ENCODE results near the gene PTGS1. TPM values are rescaled to one million over a fixed set of nuclear protein-coding genes. Genes with fewer than 3 reads are reported as not detected.

Gene PTGS1
- total RNA-seq (2011; cell fraction: chromatin; rRNA removed; ENCODE audit: low replicate concordance) = 8.0 and 9.1 TPM in 2 replicates
- 6.3 and 7.7 TPM in 2 replicates for total RNA-seq (2011; cell fraction: nucleolus; rRNA removed)
- 9.9 and 10.5 TPM in 2 replicates for total RNA-seq (2011; cell fraction: nucleoplasm; rRNA removed)
- total RNA-seq (2014; rRNA removed) = 4.9 and 5.3 TPM in 2 replicates
- 3.4 and 3.6 TPM in 2 replicates for total RNA-seq (2014; rRNA removed; fragmentation: Illumina TruSeq; extraction: Trizol)
- 3.8 and 4.5 TPM in 2 replicates for total RNA-seq (2015; rRNA removed; fragmentation: Illumina TruSeq; extraction: Trizol)
- total RNA-seq (2021) = 7.2 and 9.1 TPM in 2 replicates
- polyA plus RNA-seq (2011; rRNA removed) = 5.2 and 12.9 TPM in 2 replicates
- 6.5 and 21.2 TPM in 2 replicates for polyA plus RNA-seq (2011; cell fraction: cytosol; rRNA removed)
- polyA plus RNA-seq (2011; cell fraction: nucleus; rRNA removed) = 6.4 and 18.4 TPM in 2 replicates
- polyA plus RNA-seq (2012) = 10.4 and 10.8 TPM in 2 replicates
- polyA plus RNA-seq (2014; fragmentation: Illumina TruSeq; extraction: Trizol) = 7.2 and 7.5 TPM in 2 replicates
- 1 to 10 TPM; 3.7 to 8.2 TPM for polyA plus RNA-seq (2014; fragmentation: Nextera tagmentation; extraction: Ambion mirVana)
- polyA plus RNA-seq (2014; rRNA removed) = 4.0 and 5.8 TPM in 2 replicates
- 2.5 and 6.5 TPM in 2 replicates for polyA minus RNA-seq (2011; rRNA and poly(A)+ RNA removed)
- 3.0 and 6.0 TPM in 2 replicates for polyA minus RNA-seq (2011; cell fraction: cytosol; rRNA and poly(A)+ RNA removed)
- 1.6 and 2.3 TPM in 2 replicates for polyA minus RNA-seq (2011; cell fraction: nucleus; rRNA and poly(A)+ RNA removed)
- percentile 48 among the genes with signal in this experiment for Bru-seq, nascent RNA
- percentile 45 among the genes with signal in this experiment for BruChase-seq, experiment 1, labeled RNA remaining after a 2-hour chase
- percentile 51 among the genes with signal in this experiment for BruChase-seq, experiment 2, labeled RNA remaining after a 6-hour chase
- long read RNA-seq, experiment 1, partial matches to known transcripts = 7 of 14 reads
- long read RNA-seq, experiment 1, other reads (novel, unspliced or antisense) = 7 of 14 reads
- long read RNA-seq, experiment 2, full-length matches to known transcripts = 10 of 16 reads
- long read RNA-seq, experiment 2, partial matches to known transcripts = 3 of 16 reads
- long read RNA-seq, experiment 2, other reads (novel, unspliced or antisense) = 3 of 16 reads
- long read RNA-seq, experiment 3, full-length matches to known transcripts = 3 of 6 reads
- long read RNA-seq, experiment 3, partial matches to known transcripts = 1 of 6 reads
- long read RNA-seq, experiment 3, other reads (novel, unspliced or antisense) = 2 of 6 reads

DNA sequence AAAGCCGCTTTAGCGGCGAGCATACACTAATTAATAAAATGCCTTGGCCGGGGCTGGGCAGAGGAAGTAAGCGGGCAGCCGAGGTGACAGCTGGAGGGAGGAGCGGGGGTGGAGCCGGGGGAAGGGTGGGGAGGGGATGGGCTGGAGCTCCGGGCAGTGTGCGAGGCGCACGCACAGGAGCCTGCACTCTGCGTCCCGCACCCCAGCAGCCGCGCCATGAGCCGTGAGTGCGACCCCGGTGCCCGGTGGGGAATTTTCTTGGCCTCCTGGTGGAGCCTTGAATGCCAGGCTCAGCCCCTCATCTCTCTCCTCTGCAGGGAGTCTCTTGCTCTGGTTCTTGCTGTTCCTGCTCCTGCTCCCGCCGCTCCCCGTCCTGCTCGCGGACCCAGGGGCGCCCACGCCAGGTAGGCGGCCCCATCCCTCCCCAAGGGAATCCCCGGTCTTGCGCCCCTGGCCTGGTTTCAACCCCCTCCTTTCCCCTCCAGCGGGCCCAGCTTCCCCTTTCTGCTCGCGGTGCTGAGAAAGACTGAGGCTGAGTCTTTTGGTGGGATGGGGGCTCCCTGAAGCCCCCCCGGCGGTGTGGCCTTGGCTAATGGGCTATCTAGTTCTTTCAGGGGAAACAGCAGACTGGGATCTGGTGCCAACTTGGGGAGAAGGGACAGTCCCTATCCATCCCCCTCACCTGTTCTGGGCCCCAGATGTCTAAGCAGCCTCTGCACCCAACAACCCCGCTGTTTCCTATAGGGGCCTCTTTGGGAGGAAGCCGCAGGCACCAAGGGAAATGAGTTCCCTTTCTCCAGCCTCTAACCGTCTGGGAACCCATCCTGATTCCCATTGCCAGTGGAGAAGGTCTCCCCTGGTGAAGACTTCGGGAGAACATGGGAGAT lies at the start of gene PTGS1:
PTGS1 (plus strand) TSS at position 156 of the 887 bp plus-strand sequence; CDS start at position 217, 61 bp downstream.
- CTCF ChIA-PET (ENCODE audit: low intra/inter-chr PET ratio) = no interaction called here
- Histone ChIP-seq H3K4me1 (replicated peaks in 1 of 2; ENCODE audit: control insufficient read depth in 2 of 2, insufficient read depth in 2 of 2, low read length in 2 of 2) (peaks cover 33 to 38% of the 10 kb centered on the region in 2 experiments), H3K9me1 (ENCODE audit: control insufficient read depth, insufficient read depth, low read length) (peaks cover 4% of the 10 kb centered on the region), H2AFZ (ENCODE audit: low read depth, low read length) (peak within 1 kb of the TSS; percentile 69), H3K4me2 (ENCODE audit: insufficient read depth, low read length) (peak within 1 kb of the TSS; percentile 70), H3K9me3 (replicated peaks; ENCODE audit: control insufficient read depth, insufficient read depth, low read depth, low read length) (0 out of 2 replicates have a peak, but pooled peaks cover 2% of the 10 kb centered on the region), H3K9ac (ENCODE audit: insufficient read depth in 1 of 2, low read depth in 2 of 2, low read length in 2 of 2) (peak within 1 kb of the TSS; percentile 46 to 89; a peak in 3 of 4 replicates), H3K27ac (ENCODE audit: extremely low read depth, low read depth, low read length) (no peak within 1 kb of the TSS), H3K36me3 (ENCODE audit: control insufficient read depth, insufficient read depth, low read length) (no peaks in the 10 kb centered on the region; the same call in 2 of the 3 replicates), H3K27me3 (ENCODE audit: control insufficient read depth in 2 of 2, insufficient read depth in 2 of 2, low read length in 2 of 2) (0 out of 5 replicates have a peak, but pooled peaks cover 0 to 2% of the 10 kb centered on the region in 2 experiments), H3K79me2 (ENCODE audit: control insufficient read depth, insufficient read depth, low read length) (no peaks in the 10 kb centered on the region; the same call in 2 of the 3 replicates), H3K4me3 (peak within 1 kb of the TSS; percentile 44), H4K20me1 (replicated peaks; ENCODE audit: control insufficient read depth, insufficient read depth, low read length) (no peaks in the 10 kb centered on the region)
- FAIRE-seq (no peak), ATAC-seq (peak; percentile 80), DNase-seq (ENCODE audit: extremely low read depth in 1 of 4, low spot score in 3 of 4) (peak; percentile 64 to 80 (median 76))
- POLR2A ChIA-PET = interaction anchor here (0.5 to 1.4 kb wide), 6 partner anchors 17 to 440 kb away, joined by 3 to 4 read pairs (median 3); no protein-coding TSS in a partner anchor
- BruUV-seq (replicated peaks) = no TSS peak
- in situ Hi-C loops (cut with MboI) (loop anchor here (10.0 kb wide), 1 partner anchor 74 kb away; no protein-coding TSS in a partner anchor), intact Hi-C loops (cut with micrococcal nuclease) (no loop called here)
- WGBS (ENCODE audit: insufficient coverage, low coverage, missing lambda C conversion rate) = 9% methylated on average over 21 of the region's 39 CpGs
- TF ChIP-seq POLR2G (IDR thresholded peaks at IDR 0.05; ENCODE audit: low read depth, low read length) = peak; percentile 58
- peak; percentile 38 for TF ChIP-seq RBBP5 (IDR thresholded peaks at IDR 0.05; ENCODE audit: borderline replicate concordance, insufficient read depth, low read length, poor library complexity, severe bottlenecking)
- no peak for TF ChIP-seq HDAC6 (IDR thresholded peaks at IDR 0.05; ENCODE audit: low read depth, low read length)
- no peak for TF ChIP-seq ARHGAP35 (IDR thresholded peaks at IDR 0.05; ENCODE audit: partially characterized antibody)
- TF ChIP-seq, protein P1, sequence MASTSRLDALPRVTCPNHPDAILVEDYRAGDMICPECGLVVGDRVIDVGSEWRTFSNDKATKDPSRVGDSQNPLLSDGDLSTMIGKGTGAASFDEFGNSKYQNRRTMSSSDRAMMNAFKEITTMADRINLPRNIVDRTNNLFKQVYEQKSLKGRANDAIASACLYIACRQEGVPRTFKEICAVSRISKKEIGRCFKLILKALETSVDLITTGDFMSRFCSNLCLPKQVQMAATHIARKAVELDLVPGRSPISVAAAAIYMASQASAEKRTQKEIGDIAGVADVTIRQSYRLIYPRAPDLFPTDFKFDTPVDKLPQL (IDR thresholded peaks at IDR 0.05; ENCODE audit: extremely low read depth, insufficient read length) = no peak
- TF ChIP-seq MTA3 (IDR thresholded peaks at IDR 0.05; ENCODE audit: borderline replicate concordance) = peak; percentile 37; the same call in 1 of the 2 replicates
- TF ChIP-seq JUND (IDR thresholded peaks at IDR 0.05; ENCODE audit: borderline replicate concordance, low read depth, low read length) = no peak
- TF ChIP-seq JUND (tag; IDR thresholded peaks at IDR 0.05; ENCODE audit: borderline replicate concordance, low read depth, low read length) = no peak
- TF ChIP-seq ZZZ3 (IDR thresholded peaks at IDR 0.05) = no peak
- TF ChIP-seq ATF7 (IDR thresholded peaks at IDR 0.05) = no peak
- no peak for TF ChIP-seq ZNF77 (CRISPR knock-in tag; IDR thresholded peaks at IDR 0.05)
- no peak for TF ChIP-seq KLF10 (CRISPR knock-in tag; IDR thresholded peaks at IDR 0.05)
- TF ChIP-seq SPI1 (IDR thresholded peaks at IDR 0.05; ENCODE audit: borderline replicate concordance, low read depth, low read length) = peak; percentile 41; the same call in 1 of the 2 replicates
- TF ChIP-seq ZNF3 (CRISPR knock-in tag; IDR thresholded peaks at IDR 0.05) = no peak
- TF ChIP-seq ZNF143 (CRISPR knock-in tag; IDR thresholded peaks at IDR 0.05) = no peak
- TF ChIP-seq STAT5B (CRISPR knock-in tag; IDR thresholded peaks at IDR 0.05) = no peak
